SK-N-MC (cell line): ENCODE results near the gene ITGB3BP.

ENCODE experiments used
- EZH2 ChIP-seq: fragments of 200-600 bp; sonication (generic); IDR thresholded peaks from one replicate; pipeline ENCODE4 v1.6.1; 2017; ENCODE audit warnings: antibody characterized with exemption
- FOXP2 ChIP-seq: optimal IDR thresholded peaks from 2 replicates; pipeline ENCODE3; 2011; ENCODE audit warnings: mild to moderate bottlenecking, moderate library complexity; ENCODE audit not compliant: insufficient read depth; ENCODE audit errors: extremely low read length, control extremely low read depth
- POLR2AphosphoS5 ChIP-seq: IDR thresholded peaks from 2 replicates; pipeline ENCODE4 v1.6.1; 2012; ENCODE audit warnings: mild to moderate bottlenecking, low read depth, low read length, borderline replicate concordance

GRCh38 chr1:63557365-63557987 lies 34.5 kb upstream of the ITGB3BP start:
- no peak for TF ChIP-seq EZH2
- TF ChIP-seq POLR2AphosphoS5: no peak
- no peak for TF ChIP-seq FOXP2
